Naive B cell (primary cell): ENCODE results near the gene APOC4. TPM values are rescaled to one million over a fixed set of nuclear protein-coding genes. Genes with fewer than 3 reads are reported as not detected.
"Not testable (repeated sequence)": the region's sequence is repeated elsewhere in the genome, so short reads cannot be mapped to it uniquely, and the experiment has no call there.

Experiments
- ATAC-seq, 2 donors: fragments of 150-1000 bp; cut with Tn5 transposase; 2 replicates each; pipeline ENCODE4 v1.10.0; 2021; ENCODE audit warnings: low read depth in 2 of 2, mild to moderate bottlenecking in 2 of 2, moderate library complexity in 2 of 2
- DNase-seq: peaks from one replicate; pipeline ENCODE4 v3.0.0; 2022
- H3K27ac Mint-ChIP-seq, 6 donors: one replicate each; pipeline ENCODE4 v1.8.0; 2020 to 2022; ENCODE audit warnings: mild to moderate bottlenecking in 6 of 6, mixed read lengths in 6 of 6, moderate library complexity in 5 of 6, inconsistent platforms in 2 of 6
- H3K27me3 Mint-ChIP-seq, 3 donors: one replicate each; pipeline ENCODE4 v1.8.0; 2021 to 2022; ENCODE audit warnings: mixed read lengths in 3 of 3, mild to moderate bottlenecking in 1 of 3
- H3K36me3 Mint-ChIP-seq, 2 donors: one replicate each; pipeline ENCODE4 v1.8.0; 2020 to 2022; ENCODE audit warnings: mixed read lengths in 2 of 2, inconsistent platforms in 1 of 2, mild to moderate bottlenecking in 1 of 2
- H3K4me1 Mint-ChIP-seq, 3 donors: one replicate each; pipeline ENCODE4 v1.8.0; 2020 to 2022; ENCODE audit warnings: mixed read lengths in 3 of 3, inconsistent platforms in 1 of 3, mild to moderate bottlenecking in 1 of 3, moderate library complexity in 1 of 3
- H3K4me3 Mint-ChIP-seq, 8 donors: one replicate each; pipeline ENCODE4 v1.8.0; 2020 to 2022; ENCODE audit warnings: mild to moderate bottlenecking in 8 of 8, mixed read lengths in 8 of 8, moderate library complexity in 8 of 8, inconsistent platforms in 2 of 8
- H3K9me3 Mint-ChIP-seq, 7 donors: one replicate each; pipeline ENCODE4 v1.8.0; 2020 to 2022; ENCODE audit warnings: mixed read lengths in 7 of 7, mild to moderate bottlenecking in 5 of 7, inconsistent platforms in 2 of 7, moderate library complexity in 1 of 7
- polyA plus RNA-seq, 6 donors: library from polyadenylated mRNA; unstranded; fragments of 300-500 nt; fragmentation: Illumina TruSeq; gene quantifications; one replicate each; pipeline ENCODE4 v1.2.3, GENCODE V29; 2021; ENCODE audit warnings: low read depth in 6 of 6

Gene APOC4
- polyA plus RNA-seq, 6 donors from 2014 or later = not detected

DNA sequence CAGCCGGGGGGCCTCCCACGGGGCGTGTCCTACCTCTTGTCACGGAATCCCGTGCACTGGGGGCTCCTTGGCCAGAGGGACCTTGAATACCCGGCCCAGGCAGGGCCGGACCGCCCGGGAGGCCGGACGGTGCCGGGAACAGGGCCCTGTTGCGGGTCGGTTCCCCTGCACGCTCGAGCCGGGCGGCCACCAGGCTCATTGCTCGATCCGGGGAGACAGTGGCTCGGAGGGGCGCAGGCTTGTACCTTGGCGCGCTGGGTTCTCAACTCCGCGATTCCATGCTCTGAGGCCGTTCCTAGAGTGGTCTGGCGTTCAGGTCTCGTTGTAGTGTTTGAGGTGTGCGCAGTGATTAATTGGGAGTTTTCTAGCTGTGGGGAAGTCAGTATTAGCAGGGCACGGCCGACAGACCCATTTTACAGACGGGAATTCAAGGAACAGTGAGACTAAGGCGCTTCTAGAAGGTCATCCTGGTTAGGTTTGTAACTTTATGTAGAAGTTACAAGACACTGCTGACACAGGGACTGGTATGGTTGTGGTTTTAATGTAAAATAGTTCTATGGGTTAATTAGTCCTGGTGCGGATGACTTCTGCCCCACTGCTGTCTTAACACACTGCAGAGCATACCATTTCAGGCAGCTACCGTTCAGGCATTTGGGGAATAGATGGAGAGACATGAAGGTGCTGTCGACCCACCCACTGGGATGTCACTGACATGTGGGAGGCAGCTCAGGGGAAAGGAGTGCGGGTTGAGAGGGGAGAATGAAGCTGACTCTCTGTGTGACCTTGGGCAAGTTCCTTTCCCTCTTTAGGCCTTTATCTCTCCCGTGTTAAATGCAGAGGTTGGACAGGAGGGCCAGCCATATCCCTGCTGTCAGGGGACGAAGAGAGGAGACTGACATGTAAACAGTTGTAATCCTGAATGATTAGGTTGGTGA is 13.7 kb downstream of the APOC4 start:
- peak in 1 of 2 donors; percentile 18 for ATAC-seq
- H3K4me1 Mint-ChIP-seq = peaks cover 48 to 73% (median 70%) of the 10 kb centered on the region in 3 donors
- peak overlapping the region; percentile 83 to 99 (median 92) for H3K27ac Mint-ChIP-seq
- H3K36me3 Mint-ChIP-seq = no peaks in the 10 kb centered on the region
- no peak for DNase-seq
- H3K9me3 Mint-ChIP-seq = no peaks in the 10 kb centered on the region
- no peaks in the 10 kb centered on the region for H3K27me3 Mint-ChIP-seq
- H3K4me3 Mint-ChIP-seq = peak overlapping the region; percentile 91 to 100 (median 98)

DNA sequence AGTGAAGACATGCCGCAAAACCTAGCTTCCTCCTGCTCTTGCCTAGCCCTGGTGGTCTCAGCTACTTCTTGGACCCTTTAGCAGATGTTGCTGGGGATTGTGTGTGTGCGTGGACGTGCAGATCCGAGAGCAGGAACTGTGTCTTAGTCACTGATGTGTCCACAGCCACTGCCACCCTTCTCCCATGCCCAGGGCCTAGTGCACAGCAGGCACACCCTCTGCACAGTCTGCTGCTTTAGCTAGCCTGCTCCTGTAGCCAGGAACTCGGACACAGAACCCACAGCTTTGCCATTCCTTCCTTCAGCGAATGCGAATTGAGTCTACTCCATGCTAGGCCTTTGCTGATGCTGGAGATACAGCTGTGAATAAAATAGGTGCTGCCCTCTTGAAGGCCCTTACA is 15.5 kb downstream of the APOC4 start:
- peaks cover 58 to 85% (median 78%) of the 10 kb centered on the region in 3 donors for H3K4me1 Mint-ChIP-seq
- no peaks in the 10 kb centered on the region for H3K27me3 Mint-ChIP-seq

GRCh38 chr19:44958090-44958489 is 16.1 kb downstream of the APOC4 start:
- Mint-ChIP-seq H3K9me3 (no peaks in the 10 kb centered on the region), H3K36me3 (no peaks in the 10 kb centered on the region), H3K4me1 (peaks cover 59 to 86% (median 78%) of the 10 kb centered on the region in 3 donors), H3K27ac (peak overlapping the region in 5 of 6 donors; percentile 38 to 91 (median 87)), H3K27me3 (no peaks in the 10 kb centered on the region), H3K4me3 (peak overlapping the region in 7 of 8 donors; percentile 2 to 93 (median 53))
- no peak for ATAC-seq
- DNase-seq = no peak

More for the DNA sequence above, 15.5 kb downstream of the APOC4 start:
- ATAC-seq (no peak), DNase-seq (no peak)
- H3K27ac Mint-ChIP-seq = peak overlapping the region in 3 of 6 donors; percentile 87 to 94 (median 87)
- no peaks in the 10 kb centered on the region for H3K9me3 Mint-ChIP-seq
- peak overlapping the region; percentile 2 to 100 (median 92) for H3K4me3 Mint-ChIP-seq
- no peaks in the 10 kb centered on the region for H3K36me3 Mint-ChIP-seq

DNA sequence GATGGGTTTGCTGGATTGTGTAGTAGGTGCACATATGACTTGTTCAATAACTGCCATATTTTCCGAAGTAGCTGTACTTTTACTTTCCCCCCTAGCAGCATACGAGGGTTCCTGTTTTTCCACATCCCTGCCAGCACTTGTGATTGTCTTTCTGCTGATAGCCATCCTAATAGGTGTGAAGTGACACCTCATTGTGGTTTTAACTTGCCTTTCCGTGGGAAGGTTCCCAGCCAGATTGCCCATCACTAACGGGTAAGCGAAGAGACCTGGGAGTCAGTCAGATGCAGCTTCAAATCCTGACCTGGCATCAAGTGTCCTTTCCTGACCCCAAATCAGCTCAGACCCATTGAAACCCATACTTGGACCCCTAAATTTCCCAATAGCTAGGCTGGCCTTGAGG is 17.7 kb downstream of the APOC4 start:
- no peak for DNase-seq
- no peaks in the 10 kb centered on the region for H3K9me3 Mint-ChIP-seq
- H3K4me1 Mint-ChIP-seq = peaks cover 59 to 78% (median 64%) of the 10 kb centered on the region in 3 donors
- H3K27ac Mint-ChIP-seq = peak overlapping the region in 5 of 6 donors; percentile 47 to 97 (median 95)
- peak overlapping the region in 5 of 8 donors; percentile 30 to 63 (median 45) for H3K4me3 Mint-ChIP-seq
- H3K27me3 Mint-ChIP-seq = no peaks in the 10 kb centered on the region
- peaks cover 0 to 4% of the 10 kb centered on the region in 2 donors for H3K36me3 Mint-ChIP-seq
- ATAC-seq = no peak

DNA sequence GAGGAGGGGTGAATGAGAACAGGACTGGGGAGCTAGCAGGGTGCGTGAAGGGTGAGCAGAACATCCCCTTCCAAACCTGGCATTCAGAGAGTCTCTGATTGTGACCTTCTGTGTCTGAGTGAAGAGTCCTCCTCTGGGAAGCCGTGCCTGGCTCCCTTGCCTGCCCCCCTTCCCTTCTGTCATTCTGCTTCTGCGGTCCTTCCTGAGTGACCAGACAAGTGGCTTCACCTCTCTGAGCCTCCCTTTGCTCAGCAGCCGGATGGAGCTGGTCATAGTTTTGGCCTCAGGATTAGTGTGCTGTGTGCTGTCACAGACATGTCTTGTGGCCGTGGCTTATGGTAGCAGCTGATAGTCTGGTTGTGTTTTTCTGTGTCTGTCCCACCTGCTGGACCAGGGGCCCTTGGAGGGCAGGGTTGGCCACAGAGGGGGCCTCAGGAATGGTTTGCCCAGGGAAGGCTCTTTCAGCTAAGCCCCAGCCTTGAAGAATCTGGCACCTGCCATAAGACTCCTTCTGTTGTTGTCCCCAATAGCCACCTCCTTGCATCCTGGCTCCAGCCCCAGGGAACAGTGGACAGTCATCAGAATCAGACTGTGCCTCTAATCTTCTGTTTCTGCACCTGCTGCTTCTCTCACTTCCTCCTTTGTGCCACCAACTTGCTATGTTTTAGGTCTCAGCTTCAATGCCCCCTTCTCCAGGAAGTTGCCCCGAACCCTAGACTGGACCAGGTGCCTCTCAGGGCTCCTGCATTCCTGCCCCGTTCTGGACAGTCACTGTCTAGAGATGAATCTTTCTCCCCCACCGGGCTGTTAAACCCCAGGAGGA is 19.1 kb downstream of the APOC4 start:
- Mint-ChIP-seq H3K9me3 (no peaks in the 10 kb centered on the region), H3K4me3 (peak overlapping the region; percentile 57 to 89 (median 73)), H3K27ac (peak overlapping the region; percentile 82 to 97 (median 96)), H3K27me3 (no peaks in the 10 kb centered on the region), H3K36me3 (peaks cover 0 to 6% of the 10 kb centered on the region in 2 donors), H3K4me1 (peaks cover 52 to 68% (median 57%) of the 10 kb centered on the region in 3 donors)
- ATAC-seq (peak; percentile 98), DNase-seq (peak; percentile 62)

GRCh38 chr19:44961821-44962220 is 19.8 kb downstream of the APOC4 start:
- H3K4me1 Mint-ChIP-seq = peaks cover 45 to 61% (median 50%) of the 10 kb centered on the region in 3 donors
- no peaks in the 10 kb centered on the region for H3K9me3 Mint-ChIP-seq
- H3K27me3 Mint-ChIP-seq = no peaks in the 10 kb centered on the region
- peaks cover 0 to 6% of the 10 kb centered on the region in 2 donors for H3K36me3 Mint-ChIP-seq
- ATAC-seq = no peak
- peak overlapping the region; percentile 57 to 89 (median 73) for H3K4me3 Mint-ChIP-seq
- H3K27ac Mint-ChIP-seq = peak overlapping the region; percentile 82 to 97 (median 96)
- no peak for DNase-seq

DNA sequence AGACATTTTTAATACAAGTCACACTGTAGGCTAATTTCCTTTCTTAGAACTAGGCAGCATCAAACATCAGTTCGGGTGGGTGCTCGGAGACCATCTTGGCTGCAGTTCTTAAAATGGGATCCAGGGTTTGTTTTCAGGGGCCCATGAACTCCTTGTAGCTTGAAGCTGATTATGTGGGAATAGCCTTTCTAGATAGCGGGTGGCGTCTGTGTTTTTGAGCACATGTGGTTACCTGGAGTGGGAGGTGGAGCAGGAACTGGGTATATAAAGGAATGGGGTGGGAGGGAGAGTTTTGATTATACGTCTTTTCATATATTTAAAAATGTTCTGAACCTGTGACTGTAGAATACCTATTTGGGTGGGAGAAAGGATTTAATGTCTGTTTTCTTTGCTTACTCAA is 26.1 kb downstream of the APOC4 start:
- Mint-ChIP-seq H3K9me3 (no peaks in the 10 kb centered on the region), H3K27ac (no peak overlapping the region), H3K4me1 (peaks cover 2 to 8% (median 4%) of the 10 kb centered on the region in 3 donors), H3K4me3 (no peak overlapping the region), H3K27me3 (no peaks in the 10 kb centered on the region), H3K36me3 (peaks cover 7 to 15% of the 10 kb centered on the region in 2 donors)
- ATAC-seq (no peak), DNase-seq (no peak)

DNA sequence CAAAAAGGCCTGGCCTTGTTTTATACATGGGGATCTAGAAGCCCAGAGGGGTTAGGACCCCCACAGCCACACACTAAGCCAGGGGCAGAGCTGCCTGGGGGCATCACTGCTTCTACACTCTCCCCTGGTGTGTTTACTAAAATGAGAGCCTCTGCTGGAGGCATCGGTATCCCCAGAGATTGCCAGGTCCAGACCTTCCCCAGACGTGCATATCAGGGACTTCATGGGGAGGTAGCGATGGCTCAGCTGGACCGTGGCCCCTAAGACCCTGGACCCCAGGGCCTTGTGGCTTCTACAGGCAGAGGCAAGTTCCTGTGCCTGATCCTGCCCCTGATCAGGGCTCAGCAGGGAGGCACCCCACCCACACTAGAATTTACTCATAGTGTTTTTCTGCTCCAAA is 26.6 kb downstream of the APOC4 start:
- ATAC-seq = no peak
- Mint-ChIP-seq H3K4me1 (peaks cover 7 to 14% (median 8%) of the 10 kb centered on the region in 3 donors), H3K36me3 (peaks cover 7 to 15% of the 10 kb centered on the region in 2 donors), H3K27me3 (no peaks in the 10 kb centered on the region), H3K9me3 (no peaks in the 10 kb centered on the region), H3K27ac (no peak overlapping the region), H3K4me3 (no peak overlapping the region)
- DNase-seq = no peak

DNA sequence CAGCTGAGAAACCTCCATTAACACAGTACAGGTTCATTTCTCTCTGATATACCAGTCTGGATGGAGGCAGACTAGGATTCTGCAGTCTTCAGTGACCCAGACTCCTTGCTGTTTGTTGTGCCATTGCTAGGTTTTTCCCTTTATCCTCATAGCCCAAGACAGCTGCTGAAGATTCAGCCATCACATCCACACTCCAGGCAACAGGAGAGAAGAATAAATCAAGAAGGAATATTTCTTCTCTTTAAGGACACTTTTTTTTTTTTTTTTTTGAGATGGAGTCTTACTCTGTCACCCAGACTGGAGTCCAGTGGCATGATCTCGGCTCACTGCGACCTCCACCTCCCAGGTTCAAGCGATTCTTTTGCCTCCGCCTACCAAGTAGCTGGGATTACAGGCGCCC is 27.4 kb downstream of the APOC4 start:
- no peaks in the 10 kb centered on the region for H3K27me3 Mint-ChIP-seq
- H3K27ac Mint-ChIP-seq = no peak overlapping the region
- peaks cover 11 to 16% (median 15%) of the 10 kb centered on the region in 3 donors for H3K4me1 Mint-ChIP-seq
- DNase-seq = no peak
- H3K9me3 Mint-ChIP-seq = no peaks in the 10 kb centered on the region
- no peak overlapping the region for H3K4me3 Mint-ChIP-seq
- peaks cover 7 to 20% of the 10 kb centered on the region in 2 donors for H3K36me3 Mint-ChIP-seq
- ATAC-seq = no peak

DNA sequence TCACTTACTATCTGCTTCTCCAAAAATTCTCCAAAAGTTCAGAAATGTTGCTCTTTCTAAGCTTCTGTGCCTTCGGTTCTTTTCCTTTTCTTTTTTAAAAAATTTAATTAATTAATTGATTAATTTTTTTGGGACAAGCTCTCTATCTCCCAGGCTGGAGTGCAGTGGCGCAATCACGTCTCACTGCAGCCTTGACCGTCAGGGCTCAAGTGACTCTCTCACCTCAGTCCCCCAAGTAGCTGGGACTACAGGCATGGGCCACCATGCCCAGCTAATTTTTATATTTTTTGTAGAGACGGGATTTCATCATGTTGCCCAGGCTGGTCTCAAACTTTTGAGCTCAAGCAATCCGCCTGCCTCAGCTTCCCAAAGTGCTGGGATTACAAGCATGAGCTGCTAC is 29.4 kb downstream of the APOC4 start:
- not testable (repeated sequence) for H3K27me3 Mint-ChIP-seq, DNase-seq, ATAC-seq, H3K4me3 Mint-ChIP-seq, H3K27ac Mint-ChIP-seq, H3K9me3 Mint-ChIP-seq
- Mint-ChIP-seq H3K4me1 (peaks cover 8 to 16% (median 13%) of the 10 kb centered on the region in 3 donors), H3K36me3 (peaks cover 7 to 16% of the 10 kb centered on the region in 2 donors)

GRCh38 chr19:44972802-44973201 is 30.8 kb downstream of the APOC4 start:
- ATAC-seq = no peak
- no peak for DNase-seq
- no peaks in the 10 kb centered on the region for H3K9me3 Mint-ChIP-seq
- H3K36me3 Mint-ChIP-seq = peaks cover 4 to 11% of the 10 kb centered on the region in 2 donors
- peak overlapping the region in 2 of 6 donors; percentile 37 to 72 for H3K27ac Mint-ChIP-seq
- no peaks in the 10 kb centered on the region for H3K27me3 Mint-ChIP-seq
- H3K4me3 Mint-ChIP-seq = no peak overlapping the region
- peaks cover 8 to 16% (median 10%) of the 10 kb centered on the region in 3 donors for H3K4me1 Mint-ChIP-seq

DNA sequence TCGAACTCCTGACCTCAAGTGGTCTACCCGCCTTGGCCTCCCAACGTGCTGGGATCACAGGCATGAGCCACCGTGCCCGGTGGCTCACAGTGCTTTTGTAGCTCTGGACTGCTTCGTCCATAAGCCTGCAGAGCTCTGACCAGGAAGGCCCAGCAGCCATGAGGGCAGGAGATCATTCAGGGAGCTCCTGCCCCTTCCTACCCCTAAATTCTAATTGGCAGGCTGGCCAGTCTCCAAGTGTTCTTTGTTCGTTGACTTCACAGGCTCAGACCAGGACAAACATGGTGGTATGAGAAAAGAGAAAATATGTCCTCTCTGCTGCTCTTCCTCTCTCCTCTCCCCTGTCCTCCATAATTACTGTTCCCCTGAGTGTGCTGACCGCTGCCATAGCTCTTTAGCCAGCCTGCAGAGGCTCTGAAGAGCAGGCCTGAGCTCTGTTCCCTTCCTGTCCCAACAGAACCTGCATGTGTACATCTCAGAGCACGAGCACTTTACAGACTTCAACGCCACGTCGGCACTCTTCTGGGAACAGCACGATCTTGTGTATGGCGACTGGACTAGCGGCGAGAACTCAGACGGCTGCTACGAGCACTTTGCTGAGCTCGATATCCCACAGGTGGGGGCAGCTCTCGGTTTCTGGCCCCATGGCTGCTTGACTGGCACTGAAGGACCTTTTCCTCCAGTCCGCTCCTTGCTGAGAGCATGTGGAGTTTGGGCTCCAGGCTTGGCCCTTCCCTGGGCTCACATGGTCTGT is 32.1 kb downstream of the APOC4 start:
- peaks cover 8 to 16% (median 9%) of the 10 kb centered on the region in 3 donors for H3K4me1 Mint-ChIP-seq
- ATAC-seq = no peak
- no peak for DNase-seq
- H3K36me3 Mint-ChIP-seq = peaks cover 0 to 7% of the 10 kb centered on the region in 2 donors
- no peaks in the 10 kb centered on the region for H3K9me3 Mint-ChIP-seq
- no peak overlapping the region for H3K4me3 Mint-ChIP-seq
- no peaks in the 10 kb centered on the region for H3K27me3 Mint-ChIP-seq
- peak overlapping the region in 2 of 6 donors; percentile 59 to 68 for H3K27ac Mint-ChIP-seq
